Activated CD4-positive, alpha-beta memory T cell treated with anti-CD3 and anti-CD28 coated beads, Interleukin-2, amount 10 ng/mL, durations not matched to agents 7 days and 5 days (primary cell): ENCODE results near the gene SH2D1B. TPM values are rescaled to one million over a fixed set of nuclear protein-coding genes. Genes with fewer than 3 reads are reported as not detected.

Experiments used
- CTCF ChIA-PET: fragments of 350-600 bp; sonication (Branson Sonifier 250); formaldehyde crosslinking; loops from one replicate; lab custom pipeline; 2021; ENCODE audit warnings: antibody characterized with exemption, inconsistent platforms; lab: Charles Lee
- POLR2A ChIA-PET: fragments of 350-600 bp; sonication (Branson Sonifier 250); formaldehyde crosslinking; loops from one replicate; lab custom pipeline; 2021; ENCODE audit warnings: antibody characterized with exemption; lab: Charles Lee
- DNase-seq: peaks from one replicate; pipeline ENCODE4 v3.0.0-alpha.2; 2020
- H3K27ac Mint-ChIP-seq: one replicate; pipeline ENCODE4 v1.8.0; 2021; ENCODE audit warnings: mild to moderate bottlenecking, mixed read lengths
- H3K27me3 Mint-ChIP-seq: one replicate; pipeline ENCODE4 v1.8.0; 2021; ENCODE audit warnings: mixed read lengths
- H3K36me3 Mint-ChIP-seq: one replicate; pipeline ENCODE4 v1.8.0; 2021; ENCODE audit warnings: low read depth, mixed read lengths
- H3K4me1 Mint-ChIP-seq: one replicate; pipeline ENCODE4 v1.8.0; 2021; ENCODE audit warnings: mixed read lengths
- H3K4me3 Mint-ChIP-seq: one replicate; pipeline ENCODE4 v1.8.0; 2021; ENCODE audit warnings: mild to moderate bottlenecking, mixed read lengths
- H3K9me3 Mint-ChIP-seq: one replicate; pipeline ENCODE4 v1.8.0; 2021; ENCODE audit warnings: mixed read lengths
- total RNA-seq, 2 experiments: library from RNA; stranded (reverse); gene quantifications; one replicate each; pipeline ENCODE4 v1.2.3, GENCODE V29; 2021

SH2D1B gene
- total RNA-seq, 2 experiments from 2014 or later = not detected

- no peaks in the 10 kb centered on the region for H3K9me3 Mint-ChIP-seq
- H3K36me3 Mint-ChIP-seq = no peaks in the 10 kb centered on the region
- no peak for DNase-seq
- CTCF ChIA-PET = interaction anchor here (1.1 to 1.4 kb wide), 4 partner anchors 8 to 599 kb away, joined by 3 to 6 read pairs (median 4); no protein-coding TSS in a partner anchor
- H3K4me1 Mint-ChIP-seq = peaks cover 3% of the 10 kb centered on the region
- no peak overlapping the region for H3K4me3 Mint-ChIP-seq
- H3K27ac Mint-ChIP-seq = no peak overlapping the region
- POLR2A ChIA-PET = no interaction called here
- H3K27me3 Mint-ChIP-seq = peaks cover 29% of the 10 kb centered on the region
These were observed 20.0 kb downstream of the SH2D1B start for GRCh38 chr1:162391790-162392563.

GRCh38 chr1:162390396-162391185 lies 21.3 kb downstream of the SH2D1B start:
- Mint-ChIP-seq H3K4me3 (no peak overlapping the region), H3K4me1 (peaks cover 3% of the 10 kb centered on the region), H3K27ac (no peak overlapping the region), H3K36me3 (no peaks in the 10 kb centered on the region), H3K27me3 (peaks cover 17% of the 10 kb centered on the region), H3K9me3 (no peaks in the 10 kb centered on the region)
- DNase-seq = no peak
- CTCF ChIA-PET = interaction anchor here (1.4 kb wide), 2 partner anchors 9 to 598 kb away, joined by 3 to 5 read pairs; no protein-coding TSS in a partner anchor
- POLR2A ChIA-PET = no interaction called here

GRCh38 chr1:162389971-162390370 lies 22.0 kb downstream of the SH2D1B start:
- Mint-ChIP-seq H3K9me3 (no peaks in the 10 kb centered on the region), H3K4me1 (peaks cover 3% of the 10 kb centered on the region), H3K27ac (no peak overlapping the region), H3K36me3 (no peaks in the 10 kb centered on the region), H3K27me3 (peaks cover 17% of the 10 kb centered on the region), H3K4me3 (no peak overlapping the region)
- DNase-seq = no peak
- ChIA-PET POLR2A (no interaction called here), CTCF (no interaction called here)

- no peaks in the 10 kb centered on the region for H3K36me3 Mint-ChIP-seq
- ChIA-PET POLR2A (interaction anchor here (0.6 kb wide), 1 partner anchor 427 kb away, joined by 3 read pairs; no protein-coding TSS in a partner anchor), CTCF (no interaction called here)
- no peaks in the 10 kb centered on the region for H3K9me3 Mint-ChIP-seq
- H3K4me3 Mint-ChIP-seq = no peak overlapping the region
- H3K27ac Mint-ChIP-seq = no peak overlapping the region
- peaks cover 17% of the 10 kb centered on the region for H3K27me3 Mint-ChIP-seq
- no peak for DNase-seq
- peaks cover 3% of the 10 kb centered on the region for H3K4me1 Mint-ChIP-seq
These were observed 22.7 kb downstream of the SH2D1B start for GRCh38 chr1:162389021-162389818.

- Mint-ChIP-seq H3K4me3 (no peak overlapping the region), H3K27me3 (peaks cover 17% of the 10 kb centered on the region), H3K27ac (no peak overlapping the region), H3K36me3 (no peaks in the 10 kb centered on the region), H3K9me3 (no peaks in the 10 kb centered on the region), H3K4me1 (peaks cover 3% of the 10 kb centered on the region)
- no peak for DNase-seq
- CTCF ChIA-PET = no interaction called here
- POLR2A ChIA-PET = no interaction called here
These were observed 23.3 kb downstream of the SH2D1B start for GRCh38 chr1:162388615-162389014.

GRCh38 chr1:162388083-162388594 lies 23.8 kb downstream of the SH2D1B start:
- H3K27ac Mint-ChIP-seq = no peak overlapping the region
- POLR2A ChIA-PET = no interaction called here
- CTCF ChIA-PET = no interaction called here
- H3K9me3 Mint-ChIP-seq = no peaks in the 10 kb centered on the region
- H3K36me3 Mint-ChIP-seq = no peaks in the 10 kb centered on the region
- no peak for DNase-seq
- peaks cover 16% of the 10 kb centered on the region for H3K27me3 Mint-ChIP-seq
- H3K4me1 Mint-ChIP-seq = peaks cover 3% of the 10 kb centered on the region
- no peak overlapping the region for H3K4me3 Mint-ChIP-seq

GRCh38 chr1:162387226-162388082 lies 24.5 kb downstream of the SH2D1B start:
- POLR2A ChIA-PET = no interaction called here
- Mint-ChIP-seq H3K4me3 (no peak overlapping the region), H3K36me3 (no peaks in the 10 kb centered on the region), H3K4me1 (peaks cover 3% of the 10 kb centered on the region), H3K9me3 (no peaks in the 10 kb centered on the region), H3K27ac (no peak overlapping the region), H3K27me3 (peaks cover 15% of the 10 kb centered on the region)
- CTCF ChIA-PET = no interaction called here
- DNase-seq = no peak

GRCh38 chr1:162386292-162387225 lies 25.4 kb downstream of the SH2D1B start:
- no peak overlapping the region for H3K4me3 Mint-ChIP-seq
- DNase-seq = no peak
- peaks cover 3% of the 10 kb centered on the region for H3K4me1 Mint-ChIP-seq
- H3K27me3 Mint-ChIP-seq = peaks cover 15% of the 10 kb centered on the region
- H3K27ac Mint-ChIP-seq = no peak overlapping the region
- ChIA-PET CTCF (no interaction called here), POLR2A (no interaction called here)
- no peaks in the 10 kb centered on the region for H3K36me3 Mint-ChIP-seq
- no peaks in the 10 kb centered on the region for H3K9me3 Mint-ChIP-seq

- ChIA-PET POLR2A (no interaction called here), CTCF (no interaction called here)
- no peaks in the 10 kb centered on the region for H3K36me3 Mint-ChIP-seq
- no peak overlapping the region for H3K4me3 Mint-ChIP-seq
- no peaks in the 10 kb centered on the region for H3K9me3 Mint-ChIP-seq
- peaks cover 3% of the 10 kb centered on the region for H3K4me1 Mint-ChIP-seq
- H3K27me3 Mint-ChIP-seq = peaks cover 15% of the 10 kb centered on the region
- H3K27ac Mint-ChIP-seq = no peak overlapping the region
- no peak for DNase-seq
These were observed 26.2 kb downstream of the SH2D1B start for GRCh38 chr1:162385702-162386101.

GRCh38 chr1:162385280-162385623 lies 26.7 kb downstream of the SH2D1B start:
- CTCF ChIA-PET = no interaction called here

GRCh38 chr1:162384601-162385279 lies 27.2 kb downstream of the SH2D1B start:
- no peak for DNase-seq
- peaks cover 9% of the 10 kb centered on the region for H3K27me3 Mint-ChIP-seq
- ChIA-PET POLR2A (no interaction called here), CTCF (no interaction called here)
- H3K36me3 Mint-ChIP-seq = no peaks in the 10 kb centered on the region
- peaks cover 3% of the 10 kb centered on the region for H3K4me1 Mint-ChIP-seq
- H3K27ac Mint-ChIP-seq = no peak overlapping the region
- no peaks in the 10 kb centered on the region for H3K9me3 Mint-ChIP-seq
- H3K4me3 Mint-ChIP-seq = no peak overlapping the region

More at GRCh38 chr1:162385280-162385623, 26.7 kb downstream of the SH2D1B start:
- Mint-ChIP-seq H3K27ac (no peak overlapping the region), H3K4me3 (no peak overlapping the region), H3K27me3 (peaks cover 12% of the 10 kb centered on the region), H3K36me3 (no peaks in the 10 kb centered on the region), H3K9me3 (no peaks in the 10 kb centered on the region), H3K4me1 (peaks cover 3% of the 10 kb centered on the region)
- no peak for DNase-seq
- POLR2A ChIA-PET = no interaction called here
